ENCODE data around the gene IER3. TPM values are rescaled to one million over a fixed set of nuclear protein-coding genes. Genes with fewer than 3 reads are reported as not detected.

The IER3 gene
- total and polyA plus RNA-seq, 2 experiments from 2014 or later = 19.9 to 21.2 TPM

GRCh38 chr6:30732237-30732943 is 12.0 kb downstream of the IER3 start (continued):
- TF ChIP-seq REST (IDR thresholded peaks at IDR 0.05; ENCODE audit: unreplicated experiment) = no peak
- TF ChIP-seq NANOG (IDR thresholded peaks at IDR 0.05; ENCODE audit: borderline replicate concordance) = no peak
- TF ChIP-seq POLR2AphosphoS5 (IDR thresholded peaks at IDR 0.05; ENCODE audit: low read depth) = no peak
- TF ChIP-seq JUNB (IDR thresholded peaks at IDR 0.05; ENCODE audit: unreplicated experiment) = no peak
- no peak for TF ChIP-seq ZNF114 (CRISPR knock-in tag; IDR thresholded peaks at IDR 0.05)
- TF ChIP-seq EZH2phosphoT487 (IDR thresholded peaks at IDR 0.05; ENCODE audit: unreplicated experiment) = no peak
- no peak for TF ChIP-seq CREB1 (CRISPR knock-in tag; IDR thresholded peaks at IDR 0.05; ENCODE audit: low read depth)
- TF ChIP-seq EZH2 (IDR thresholded peaks at IDR 0.05; ENCODE audit: low read depth, unreplicated experiment) = no peak
- TF ChIP-seq ZNF331 (CRISPR knock-in tag; IDR thresholded peaks at IDR 0.05; ENCODE audit: low read depth) = no peak

GRCh38 chr6:30730601-30731435 is 13.5 kb downstream of the IER3 start:
- peaks cover 16% of the 10 kb centered on the region for H4K20me1 ChIP-seq (replicated peaks; ENCODE audit: insufficient read depth)
- no peaks in the 10 kb centered on the region; the same call in 2 of the 3 replicates for H3K9me3 Mint-ChIP-seq
- peaks cover 19% of the 10 kb centered on the region for H3K27me3 Mint-ChIP-seq (ENCODE audit: insufficient read depth, low read depth, poor library complexity)
- no peaks in the 10 kb centered on the region for H3K27me3 ChIP-seq (ENCODE audit: insufficient read depth)
- no peaks in the 10 kb centered on the region for H3K4me1 ChIP-seq (ENCODE audit: insufficient read depth)
- no peak overlapping the region for H3K4me3 Mint-ChIP-seq
- H3K4me1 Mint-ChIP-seq = peaks cover 3% of the 10 kb centered on the region; the same call in 2 of the 3 replicates
- H3K27ac Mint-ChIP-seq = 0 out of 2 replicates have a peak overlapping the region, but pooled peaks have one; percentile 36
- H3K36me3 Mint-ChIP-seq (ENCODE audit: low read depth) = peaks cover 57% of the 10 kb centered on the region
- peaks cover 37% of the 10 kb centered on the region for H3F3A ChIP-seq (replicated peaks; ENCODE audit: low read depth)
- ATAC-seq = peak; percentile 82
- DNase-seq (ENCODE audit: low spot score) = peak; percentile 94
- H3K9me2 ChIP-seq (ENCODE audit: insufficient read depth) = no peaks in the 10 kb centered on the region
- no peak overlapping the region for H2AFZ ChIP-seq
- peaks cover 9% of the 10 kb centered on the region; the same call in 1 of the 2 replicates for H3K36me3 ChIP-seq (ENCODE audit: insufficient read depth)
- no peak overlapping the region for H3K27ac ChIP-seq (ENCODE audit: low read depth)
- H3K79me2 ChIP-seq (replicated peaks; ENCODE audit: insufficient read depth) = no peaks in the 10 kb centered on the region
- H3K4me2 ChIP-seq = no peak overlapping the region
- no peak overlapping the region for H3K4me3 ChIP-seq
- TF ChIP-seq ZNF462 (CRISPR knock-in tag; IDR thresholded peaks at IDR 0.05) (no peak), POLR2AphosphoS5 (IDR thresholded peaks at IDR 0.05; ENCODE audit: low read depth) (peak; percentile 44; the same call in 1 of the 2 replicates), NANOG (IDR thresholded peaks at IDR 0.05; ENCODE audit: borderline replicate concordance) (no peak), JUNB (IDR thresholded peaks at IDR 0.05; ENCODE audit: unreplicated experiment) (no peak), CREB1 (CRISPR knock-in tag; IDR thresholded peaks at IDR 0.05; ENCODE audit: low read depth) (no peak), ZNF331 (CRISPR knock-in tag; IDR thresholded peaks at IDR 0.05; ENCODE audit: low read depth) (no peak), ETS1 (IDR thresholded peaks at IDR 0.05) (no peak), STAT1 (IDR thresholded peaks at IDR 0.05; ENCODE audit: unreplicated experiment) (no peak)
